DMS53 treated with DMSO at 0.1 percent for 48 hours (cell line): ENCODE data around the gene TRMO.

Source experiments
- DNase-seq: peaks from one replicate; lab custom pipeline; 2025; ENCODE audit not compliant: unreplicated experiment; lab: John Stamatoyannopoulos, UW

The TRMO gene

GRCh38 chr9:97860451-97861147 lies 61.7 kb downstream of the TRMO start:
- no peak for DNase-seq

- DNase-seq = no peak
Measured at GRCh38 chr9:97859346-97859745, 63.0 kb downstream of the TRMO start.

- no peak for DNase-seq
Measured at GRCh38 chr9:97858826-97859225, 63.5 kb downstream of the TRMO start.

GRCh38 chr9:97858393-97858713 lies 63.9 kb downstream of the TRMO start:
- no peak for DNase-seq

GRCh38 chr9:97857606-97858392 lies 64.5 kb downstream of the TRMO start:
- no peak for DNase-seq

GRCh38 chr9:97856857-97857605 lies 65.3 kb downstream of the TRMO start:
- no peak for DNase-seq

GRCh38 chr9:97855899-97856298 lies 66.4 kb downstream of the TRMO start:
- no peak for DNase-seq

- no peak for DNase-seq
Measured at GRCh38 chr9:97855486-97855875, 66.8 kb downstream of the TRMO start.

GRCh38 chr9:97854696-97855485 lies 67.4 kb downstream of the TRMO start:
- DNase-seq = no peak
